ENCODE data around the gene MBD5. TPM values are rescaled to one million over a fixed set of nuclear protein-coding genes. Genes with fewer than 3 reads are reported as not detected.

The MBD5 gene
- total RNA-seq, 1 experiment from 2014 or later: 33.9 TPM

GRCh38 chr2:148555622-148556294 lies 534.9 kb downstream of the MBD5 start:
- no peaks in the 10 kb centered on the region for H3K36me3 Mint-ChIP-seq (ENCODE audit: insufficient read depth, unreplicated experiment)
- H3K27me3 Mint-ChIP-seq (ENCODE audit: insufficient read depth, unreplicated experiment): no peaks in the 10 kb centered on the region
- no peak for DNase-seq (ENCODE audit: unreplicated experiment)
- BruUV-seq (replicated peaks): no TSS peak
- H3K4me1 Mint-ChIP-seq (ENCODE audit: insufficient read depth, unreplicated experiment): no peaks in the 10 kb centered on the region
- peaks cover 10% of the 10 kb centered on the region for H3K9me3 Mint-ChIP-seq (ENCODE audit: unreplicated experiment)
- ChIA-PET CTCF (interaction anchor here (0.6 to 1.2 kb wide), 3 partner anchors 11 to 175 kb away, joined by 3 to 4 read pairs (median 3); no protein-coding TSS in a partner anchor), POLR2A (interaction anchor here (0.9 kb wide), 1 partner anchor 18 kb away, joined by 3 read pairs; no protein-coding TSS in a partner anchor)
- no peak overlapping the region for H3K27ac Mint-ChIP-seq (ENCODE audit: low read depth, unreplicated experiment)
- no peak for TF ChIP-seq CTCF (IDR thresholded peaks at IDR 0.05; ENCODE audit: unreplicated experiment)
- H3K4me3 Mint-ChIP-seq (ENCODE audit: unreplicated experiment): no peak overlapping the region
- intact Hi-C loops (cut with micrococcal nuclease): no loop called here

DNA sequence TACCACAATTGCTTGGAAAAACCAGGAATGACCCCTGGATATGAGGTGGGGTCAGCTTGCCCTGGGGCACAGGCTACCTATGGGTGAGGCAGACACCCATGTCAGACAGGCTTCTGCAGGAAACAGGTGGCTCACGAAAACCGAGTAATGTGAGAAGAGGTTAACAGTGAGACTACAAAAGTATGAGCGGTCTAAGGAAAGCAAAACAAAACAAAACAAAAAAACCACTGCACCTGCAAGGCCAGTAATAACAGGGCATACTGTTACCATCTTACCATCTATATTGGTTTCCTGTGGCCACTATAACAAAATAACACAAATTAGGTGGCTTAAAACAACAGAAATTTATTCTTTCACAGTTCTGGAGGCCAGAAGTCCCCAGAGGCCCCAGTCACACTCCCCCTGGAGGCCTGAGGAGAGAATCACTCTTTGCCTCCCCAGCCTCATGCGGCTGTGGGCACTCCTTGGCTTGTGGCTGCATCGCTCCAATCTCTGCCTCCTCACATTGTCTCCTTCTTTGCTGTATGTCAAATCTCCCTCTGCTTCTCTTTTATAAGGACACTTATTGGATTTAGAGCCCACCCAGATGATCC lies 537.0 kb downstream of the MBD5 start:
- TF ChIP-seq CTCF (IDR thresholded peaks at IDR 0.05; ENCODE audit: unreplicated experiment): no peak
- H3K4me1 Mint-ChIP-seq (ENCODE audit: insufficient read depth, unreplicated experiment): no peaks in the 10 kb centered on the region
- BruUV-seq (replicated peaks): no TSS peak
- POLR2A ChIA-PET: no interaction called here
- H3K4me3 Mint-ChIP-seq (ENCODE audit: unreplicated experiment): no peak overlapping the region
- intact Hi-C loops (cut with micrococcal nuclease): no loop called here
- no peak overlapping the region for H3K27ac Mint-ChIP-seq (ENCODE audit: low read depth, unreplicated experiment)
- H3K36me3 Mint-ChIP-seq (ENCODE audit: insufficient read depth, unreplicated experiment): no peaks in the 10 kb centered on the region
- DNase-seq (ENCODE audit: unreplicated experiment): peak; percentile 7
- H3K9me3 Mint-ChIP-seq (ENCODE audit: unreplicated experiment): peaks cover 10% of the 10 kb centered on the region
- no peaks in the 10 kb centered on the region for H3K27me3 Mint-ChIP-seq (ENCODE audit: insufficient read depth, unreplicated experiment)
- CTCF ChIA-PET: no interaction called here

- Mint-ChIP-seq H3K4me3 (ENCODE audit: unreplicated experiment) (no peak overlapping the region), H3K27ac (ENCODE audit: low read depth, unreplicated experiment) (no peak overlapping the region), H3K36me3 (ENCODE audit: insufficient read depth, unreplicated experiment) (no peaks in the 10 kb centered on the region), H3K27me3 (ENCODE audit: insufficient read depth, unreplicated experiment) (no peaks in the 10 kb centered on the region), H3K9me3 (ENCODE audit: unreplicated experiment) (peaks cover 10% of the 10 kb centered on the region), H3K4me1 (ENCODE audit: insufficient read depth, unreplicated experiment) (no peaks in the 10 kb centered on the region)
- ChIA-PET POLR2A (no interaction called here), CTCF (interaction anchor here (0.7 to 2.1 kb wide), 3 partner anchors 51 to 453 kb away, joined by 3 to 6 read pairs (median 4); no protein-coding TSS in a partner anchor)
- intact Hi-C loops (cut with micrococcal nuclease): no loop called here
- no peak for TF ChIP-seq CTCF (IDR thresholded peaks at IDR 0.05; ENCODE audit: unreplicated experiment)
- no TSS peak for BruUV-seq (replicated peaks)
- no peak for DNase-seq (ENCODE audit: unreplicated experiment)
Measured at GRCh38 chr2:148560496-148560895, 539.6 kb downstream of the MBD5 start.

- TF ChIP-seq CTCF (IDR thresholded peaks at IDR 0.05; ENCODE audit: unreplicated experiment): no peak
- no TSS peak for BruUV-seq (replicated peaks)
- DNase-seq (ENCODE audit: unreplicated experiment): no peak
- Mint-ChIP-seq H3K9me3 (ENCODE audit: unreplicated experiment) (peaks cover 10% of the 10 kb centered on the region), H3K27me3 (ENCODE audit: insufficient read depth, unreplicated experiment) (no peaks in the 10 kb centered on the region), H3K4me1 (ENCODE audit: insufficient read depth, unreplicated experiment) (no peaks in the 10 kb centered on the region), H3K36me3 (ENCODE audit: insufficient read depth, unreplicated experiment) (no peaks in the 10 kb centered on the region), H3K27ac (ENCODE audit: low read depth, unreplicated experiment) (no peak overlapping the region), H3K4me3 (ENCODE audit: unreplicated experiment) (no peak overlapping the region)
- intact Hi-C loops (cut with micrococcal nuclease): no loop called here
- ChIA-PET CTCF (interaction anchor here (2.1 kb wide), 1 partner anchor 52 kb away, joined by 6 read pairs; no protein-coding TSS in a partner anchor), POLR2A (no interaction called here)
Measured at GRCh38 chr2:148561389-148561788, 540.5 kb downstream of the MBD5 start.

Data from MCF 10A (cell line).